AG10803 (cell line): ENCODE measurements around the gene SON.

ENCODE experiments used
- DNase-seq: peaks from one replicate; pipeline ENCODE4 v3.0.0; 2010; ENCODE audit warnings: low read depth
- H3K4me3 ChIP-seq: 2 replicates; pipeline ENCODE4 v1.5.1; 2011; ENCODE audit warnings: mild to moderate bottlenecking, low read length, control low read depth
- TF ChIP-seq, protein P1 (sequence below): conservative IDR thresholded peaks from 2 replicates; pipeline ENCODE4 v1.5.1; 2011; ENCODE audit warnings: mild to moderate bottlenecking, low read length, control low read depth, inconsistent platforms

Gene SON

DNA sequence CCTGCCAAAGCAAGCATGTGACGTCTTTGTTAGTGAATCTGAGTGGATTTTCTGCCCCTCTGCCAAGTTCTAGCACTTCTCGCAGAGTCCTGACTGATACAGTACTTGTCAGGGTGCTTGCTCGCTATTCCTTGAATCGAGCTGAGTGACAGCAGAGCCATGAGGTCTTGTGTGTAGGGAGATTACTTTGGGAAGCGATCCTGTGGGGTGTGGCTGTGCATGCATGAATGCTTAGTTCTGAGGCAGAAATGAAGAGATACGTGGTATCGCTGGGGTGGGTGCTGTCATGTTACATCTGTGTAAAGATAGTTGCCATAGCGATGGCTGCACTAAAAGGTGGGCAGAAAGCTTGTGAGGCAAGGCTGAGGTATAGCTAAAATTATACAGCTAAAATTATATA, 32.0 kb upstream of the SON start:
- no peak overlapping the region for H3K4me3 ChIP-seq
- TF ChIP-seq, protein P1, sequence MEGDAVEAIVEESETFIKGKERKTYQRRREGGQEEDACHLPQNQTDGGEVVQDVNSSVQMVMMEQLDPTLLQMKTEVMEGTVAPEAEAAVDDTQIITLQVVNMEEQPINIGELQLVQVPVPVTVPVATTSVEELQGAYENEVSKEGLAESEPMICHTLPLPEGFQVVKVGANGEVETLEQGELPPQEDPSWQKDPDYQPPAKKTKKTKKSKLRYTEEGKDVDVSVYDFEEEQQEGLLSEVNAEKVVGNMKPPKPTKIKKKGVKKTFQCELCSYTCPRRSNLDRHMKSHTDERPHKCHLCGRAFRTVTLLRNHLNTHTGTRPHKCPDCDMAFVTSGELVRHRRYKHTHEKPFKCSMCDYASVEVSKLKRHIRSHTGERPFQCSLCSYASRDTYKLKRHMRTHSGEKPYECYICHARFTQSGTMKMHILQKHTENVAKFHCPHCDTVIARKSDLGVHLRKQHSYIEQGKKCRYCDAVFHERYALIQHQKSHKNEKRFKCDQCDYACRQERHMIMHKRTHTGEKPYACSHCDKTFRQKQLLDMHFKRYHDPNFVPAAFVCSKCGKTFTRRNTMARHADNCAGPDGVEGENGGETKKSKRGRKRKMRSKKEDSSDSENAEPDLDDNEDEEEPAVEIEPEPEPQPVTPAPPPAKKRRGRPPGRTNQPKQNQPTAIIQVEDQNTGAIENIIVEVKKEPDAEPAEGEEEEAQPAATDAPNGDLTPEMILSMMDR = no peak
- DNase-seq = no peak

DNA sequence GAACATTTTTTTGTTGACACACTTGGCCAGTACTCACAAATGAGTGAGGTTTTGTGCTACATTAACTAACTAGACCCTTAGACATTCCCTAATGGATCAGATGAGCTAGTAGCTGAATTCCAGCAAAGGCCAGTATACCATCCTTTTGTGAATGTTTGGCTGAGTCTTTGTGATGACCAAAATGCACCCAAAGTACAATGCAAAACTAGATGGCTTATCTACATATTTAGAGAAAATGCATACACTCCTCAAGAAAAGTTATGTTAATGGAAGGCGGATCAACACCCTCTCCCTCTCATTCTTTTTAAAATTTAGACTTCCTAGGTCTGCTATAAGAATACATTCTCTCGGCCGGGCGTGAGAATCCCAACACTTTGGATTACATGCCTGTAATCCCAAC, 31.2 kb upstream of the SON start:
- TF ChIP-seq, protein P1 = no peak

DNA sequence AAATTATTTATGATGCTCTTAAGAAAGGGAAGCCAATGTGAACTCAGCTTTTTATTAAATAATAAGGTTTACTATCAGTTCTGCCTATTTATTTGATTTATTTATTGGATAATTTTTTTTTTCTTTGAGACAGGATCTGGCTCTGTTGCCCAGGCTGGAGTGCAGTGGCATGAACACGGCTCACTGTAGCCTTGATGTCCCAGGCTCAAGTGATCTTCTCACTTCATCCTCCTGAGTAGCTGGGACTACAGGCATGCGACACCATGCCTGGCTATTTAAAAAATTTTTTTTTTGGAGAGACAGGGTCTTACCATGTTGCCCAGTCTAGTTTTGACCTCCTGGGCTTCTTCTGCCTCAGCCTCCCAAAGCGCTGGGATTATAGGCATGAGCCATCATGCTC, 30.4 kb upstream of the SON start:
- H3K4me3 ChIP-seq = no peak overlapping the region
- TF ChIP-seq, protein P1 = no peak
- no peak for DNase-seq

More for the DNA sequence above, 31.2 kb upstream of the SON start:
- H3K4me3 ChIP-seq = no peak overlapping the region
- DNase-seq = no peak

DNA sequence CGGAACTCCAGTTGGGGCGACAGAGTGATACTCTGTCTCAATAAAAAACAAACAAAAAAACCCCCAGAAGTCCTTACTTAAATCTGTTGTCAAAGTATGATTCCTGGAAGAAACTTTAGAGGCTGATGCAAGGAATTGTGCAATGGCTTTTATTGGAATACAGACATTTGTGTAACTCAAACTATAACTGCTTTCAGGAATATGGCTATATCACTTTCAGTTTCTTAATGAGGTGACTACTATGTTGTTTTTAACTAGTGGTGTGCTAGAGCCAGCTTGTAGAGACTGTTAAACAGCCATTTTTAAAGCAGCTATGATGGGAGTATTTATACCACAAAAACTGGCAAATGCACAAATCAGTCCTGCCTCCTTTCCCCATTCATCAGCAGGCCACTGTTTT, 28.6 kb upstream of the SON start:
- TF ChIP-seq, protein P1 = no peak
- no peak overlapping the region for H3K4me3 ChIP-seq
- DNase-seq = peak; percentile 62

DNA sequence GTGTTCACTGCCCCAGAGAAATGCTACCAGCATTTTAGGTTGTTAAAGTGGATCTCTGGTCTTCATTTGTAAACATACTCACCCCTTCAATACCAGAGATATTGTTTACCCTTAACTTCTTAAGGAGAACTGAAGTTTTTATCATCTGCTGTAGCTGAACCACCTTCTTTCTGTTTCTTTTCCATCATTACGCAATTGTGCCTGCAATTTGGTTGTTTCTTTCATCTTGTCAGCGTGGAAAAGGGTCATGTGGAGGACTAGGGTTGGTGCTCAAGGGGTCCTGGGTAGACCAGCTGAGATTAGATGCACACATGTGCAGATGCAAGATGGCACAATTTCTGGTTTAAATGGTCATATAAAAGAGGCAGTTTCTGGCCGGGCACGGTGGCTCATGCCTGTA, 23.9 kb upstream of the SON start:
- no peak overlapping the region for H3K4me3 ChIP-seq
- DNase-seq = no peak
- TF ChIP-seq, protein P1 = no peak

DNA sequence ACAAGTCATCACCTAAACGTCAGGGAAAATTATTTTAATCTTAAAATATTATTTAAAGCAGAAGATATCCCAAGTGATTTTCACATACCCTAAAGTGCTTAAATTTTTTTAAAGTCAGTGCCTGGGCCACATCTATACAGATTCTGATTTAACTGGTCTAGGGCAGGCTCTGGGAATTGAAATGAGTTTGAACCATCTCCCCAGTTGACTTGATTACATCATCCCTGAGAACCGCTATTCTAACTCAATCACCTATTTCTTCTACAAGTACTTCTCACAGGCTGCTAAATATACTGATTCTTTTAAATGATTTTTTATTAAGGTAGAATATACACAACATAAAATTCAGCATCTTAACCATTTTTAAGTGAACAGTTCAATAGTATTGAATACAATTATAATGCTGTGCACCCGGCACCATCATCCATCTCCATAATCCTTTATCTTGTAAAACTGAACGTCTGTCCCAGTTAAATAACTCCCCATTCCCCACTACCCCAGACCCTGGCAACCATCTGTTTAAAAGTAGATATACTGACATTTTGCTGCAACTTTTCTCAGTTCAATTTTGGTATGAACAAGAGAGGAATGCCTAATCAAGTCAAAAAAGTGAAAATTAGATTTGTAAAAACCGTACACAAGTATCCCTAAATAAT, 20.4 kb upstream of the SON start:
- TF ChIP-seq, protein P1 = no peak
- DNase-seq = no peak
- H3K4me3 ChIP-seq = no peak overlapping the region

DNA sequence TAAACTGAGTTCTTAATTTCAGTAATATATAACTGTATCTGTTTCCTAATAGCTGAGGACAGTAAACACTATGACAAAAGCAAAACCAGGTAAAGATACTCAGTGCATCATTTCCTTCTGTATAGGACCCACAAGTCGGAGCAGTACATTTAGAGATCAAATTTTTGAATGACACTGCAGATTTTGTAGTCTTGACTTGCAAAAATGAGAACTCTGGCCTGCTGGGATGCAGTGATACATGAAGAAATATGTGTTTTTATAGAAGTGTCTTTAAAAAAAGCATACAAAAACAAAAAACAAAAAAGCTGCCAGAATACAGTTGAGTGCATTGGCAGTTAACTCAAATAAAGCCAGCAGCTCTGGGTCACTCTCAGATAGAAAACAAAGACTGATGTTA, 19.9 kb upstream of the SON start:
- TF ChIP-seq, protein P1 = no peak
- no peak overlapping the region for H3K4me3 ChIP-seq
- no peak for DNase-seq
